Adipose tissue (tissue), 3 donors: ENCODE data around the gene LPIN2. TPM values are rescaled to one million over a fixed set of nuclear protein-coding genes. Genes with fewer than 3 reads are reported as not detected.
"Not testable (repeated sequence)": the region's sequence is repeated elsewhere in the genome, so short reads cannot be mapped to it uniquely, and the experiment has no call there.

Experiments used
- H3K27ac ChIP-seq: one replicate; pipeline ENCODE4 v1.5.1; 2013; ENCODE audit warnings: low read depth, low read length
- WGBS, 3 donors: extraction: QIAGEN DNeasy Blood & Tissue Kit; methylation state at CpG; one replicate each; pipeline ENCODE4 v1.1.7; 2013; 5-methylcytosine and 5-hydroxymethylcytosine counted together
- polyA plus RNA-seq, 3 donors: library from polyadenylated mRNA; stranded (reverse); fragments of 200-250 nt; gene quantifications; one replicate each; pipeline ENCODE4 v1.2.3, GENCODE V29; 2013
- donor health status: healthy with polysubstance abuse.
- donor health status: Bipolar disorder and iron deficiency.
- donor health status: healthy.

The LPIN2 gene, protein sequence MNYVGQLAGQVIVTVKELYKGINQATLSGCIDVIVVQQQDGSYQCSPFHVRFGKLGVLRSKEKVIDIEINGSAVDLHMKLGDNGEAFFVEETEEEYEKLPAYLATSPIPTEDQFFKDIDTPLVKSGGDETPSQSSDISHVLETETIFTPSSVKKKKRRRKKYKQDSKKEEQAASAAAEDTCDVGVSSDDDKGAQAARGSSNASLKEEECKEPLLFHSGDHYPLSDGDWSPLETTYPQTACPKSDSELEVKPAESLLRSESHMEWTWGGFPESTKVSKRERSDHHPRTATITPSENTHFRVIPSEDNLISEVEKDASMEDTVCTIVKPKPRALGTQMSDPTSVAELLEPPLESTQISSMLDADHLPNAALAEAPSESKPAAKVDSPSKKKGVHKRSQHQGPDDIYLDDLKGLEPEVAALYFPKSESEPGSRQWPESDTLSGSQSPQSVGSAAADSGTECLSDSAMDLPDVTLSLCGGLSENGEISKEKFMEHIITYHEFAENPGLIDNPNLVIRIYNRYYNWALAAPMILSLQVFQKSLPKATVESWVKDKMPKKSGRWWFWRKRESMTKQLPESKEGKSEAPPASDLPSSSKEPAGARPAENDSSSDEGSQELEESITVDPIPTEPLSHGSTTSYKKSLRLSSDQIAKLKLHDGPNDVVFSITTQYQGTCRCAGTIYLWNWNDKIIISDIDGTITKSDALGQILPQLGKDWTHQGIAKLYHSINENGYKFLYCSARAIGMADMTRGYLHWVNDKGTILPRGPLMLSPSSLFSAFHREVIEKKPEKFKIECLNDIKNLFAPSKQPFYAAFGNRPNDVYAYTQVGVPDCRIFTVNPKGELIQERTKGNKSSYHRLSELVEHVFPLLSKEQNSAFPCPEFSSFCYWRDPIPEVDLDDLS
- 10 to 100 TPM in 2 of 3 donors, 1 to 10 TPM in 1; 7.2 to 13.6 (median 11.8) TPM for polyA plus RNA-seq

DNA sequence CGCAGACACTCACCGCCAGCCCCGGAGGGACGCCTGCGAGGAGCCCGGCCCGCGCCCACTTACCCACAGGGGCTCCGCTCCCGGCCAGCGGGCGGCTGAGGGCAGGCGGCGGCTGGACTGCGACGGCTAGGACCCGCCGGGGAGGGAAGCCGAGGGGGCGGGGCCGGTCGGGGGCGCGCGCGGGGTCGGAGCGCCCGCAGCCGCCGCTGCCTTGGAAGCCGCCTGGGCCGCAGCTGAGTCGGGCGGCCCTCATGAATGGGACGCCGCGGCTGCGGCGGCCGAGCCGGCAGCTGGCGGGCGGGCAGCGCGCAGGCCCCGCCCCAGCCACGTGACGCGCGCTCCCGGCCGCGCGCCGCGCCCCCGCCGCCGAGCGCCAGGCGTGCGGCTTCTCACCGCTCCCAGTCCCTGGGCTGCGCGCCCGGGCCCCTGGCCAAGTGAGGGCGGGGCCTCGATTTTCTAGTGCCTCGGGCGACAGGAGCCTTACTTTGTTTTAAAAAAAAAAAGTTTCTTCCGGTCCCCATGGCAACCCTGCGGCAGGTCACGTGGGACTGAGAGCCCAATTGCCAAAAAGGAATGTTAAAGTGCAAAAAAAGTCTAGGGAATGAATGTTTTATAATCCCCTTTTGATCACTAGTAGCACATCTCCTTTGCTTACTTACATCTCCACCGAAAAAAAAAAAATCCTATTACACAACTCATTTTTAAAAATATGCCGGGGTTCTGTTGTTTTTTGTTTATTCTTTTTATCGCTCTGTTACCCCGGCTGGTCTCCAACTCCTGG is at the start of gene LPIN2:
LPIN2 (minus strand) TSS at position 121 of the 781 bp plus-strand sequence. CDS start 52,304 bp downstream, outside the sequence.
- WGBS, 3 donors, result 1 to 2% (median 2%) methylated on average over 45 to 78 of the region's 78 CpGs
- H3K27ac ChIP-seq, result peak within 1 kb of the TSS; percentile 84

DNA sequence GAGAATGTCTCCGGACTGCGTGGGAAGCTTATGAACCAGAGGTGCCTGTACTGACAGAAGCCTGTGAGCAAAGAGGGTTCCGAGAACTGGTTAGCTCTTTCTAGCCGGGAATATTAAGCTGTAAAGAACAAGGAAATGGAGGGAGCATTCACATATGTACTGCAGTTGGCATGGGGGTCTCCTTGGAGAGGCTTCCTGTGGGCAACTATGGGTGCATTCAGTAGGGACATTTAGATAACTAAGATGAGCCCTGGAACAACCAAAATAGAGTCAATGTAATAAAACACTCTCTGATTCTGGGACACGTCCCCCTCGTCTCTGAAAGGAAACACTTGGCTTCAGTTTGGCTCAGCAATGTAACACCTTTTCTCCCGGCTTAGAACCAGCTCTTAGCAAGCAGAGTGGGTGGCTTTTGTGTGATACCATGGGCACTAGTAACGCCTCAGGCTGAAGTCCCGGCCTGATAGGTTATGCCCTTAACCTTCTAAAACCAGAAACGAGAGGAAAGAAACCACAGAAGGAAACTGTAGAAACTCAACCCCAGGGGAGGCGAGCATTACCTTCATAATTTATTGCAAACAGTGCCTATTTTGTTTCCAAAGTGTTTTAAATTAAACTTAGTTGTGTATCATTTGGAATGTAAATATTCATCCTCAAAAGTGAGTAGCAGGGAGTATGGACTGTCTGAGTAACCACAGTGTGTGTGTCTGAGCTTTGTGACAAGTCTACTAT is 48.8 kb upstream of the LPIN2 start:
- 69 to 92% (median 72%) methylated on average over 11 of the region's 11 CpGs for WGBS, 3 donors
- no peak overlapping the region for H3K27ac ChIP-seq

GRCh38 chr18:3060667-3061580 is 48.0 kb upstream of the LPIN2 start:
- WGBS, 3 donors, result 68 to 88% (median 76%) methylated on average over 15 of the region's 15 CpGs
- no peak overlapping the region for H3K27ac ChIP-seq

- H3K27ac ChIP-seq, result no peak overlapping the region
- WGBS, 3 donors, result 45 to 69% (median 53%) methylated on average over 3 of the region's 3 CpGs
Measured at GRCh38 chr18:3059272-3059671, 46.3 kb upstream of the LPIN2 start.

DNA sequence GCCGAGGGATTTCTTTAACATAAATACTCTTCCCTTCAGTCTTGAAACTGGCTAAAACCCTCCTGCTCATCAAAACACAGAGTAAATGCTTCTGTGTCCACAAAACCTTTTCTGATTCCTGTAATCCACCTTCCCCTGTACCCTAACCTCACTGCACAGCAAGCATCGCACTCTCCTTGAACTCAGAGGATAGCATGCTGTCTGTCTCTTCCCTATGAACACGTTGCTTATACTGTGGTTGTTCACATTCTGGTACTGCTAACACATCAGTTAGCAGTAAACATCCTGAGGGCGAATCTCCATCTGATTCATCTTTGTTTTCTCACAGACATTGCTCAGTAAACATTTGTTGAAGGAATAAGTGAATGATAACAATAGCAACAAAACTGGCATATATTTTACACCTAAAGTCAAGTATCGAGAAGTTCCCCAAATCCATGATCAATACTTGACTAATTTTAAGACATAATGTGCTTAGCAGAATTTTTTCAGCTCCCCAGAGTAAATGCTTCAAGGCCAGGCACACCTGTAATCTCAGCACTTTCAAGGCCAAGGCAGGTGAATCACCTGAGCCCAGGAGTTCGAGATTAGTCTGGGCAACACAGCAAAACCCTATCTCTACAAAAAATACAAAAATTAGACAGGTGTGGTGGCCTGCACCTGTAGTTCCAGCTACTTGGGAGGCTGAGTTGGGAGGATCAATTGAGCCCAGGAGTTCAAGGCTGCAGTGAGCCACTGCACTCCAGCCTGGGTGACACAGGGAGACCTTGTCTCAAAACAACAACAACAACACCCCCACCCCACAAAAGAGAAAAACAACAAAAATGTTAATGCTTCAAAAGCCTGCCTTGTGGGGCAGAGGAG is 45.6 kb upstream of the LPIN2 start:
- no peak overlapping the region for H3K27ac ChIP-seq
- WGBS, 3 donors, result 79 to 91% (median 88%) methylated on average over 6 of the region's 6 CpGs

GRCh38 chr18:3057526-3057925 is 44.6 kb upstream of the LPIN2 start:
- 82 to 91% (median 84%) methylated on average over 4 of the region's 4 CpGs for WGBS, 3 donors
- H3K27ac ChIP-seq, result no peak overlapping the region

- H3K27ac ChIP-seq, result no peak overlapping the region
- WGBS, 3 donors, result 77 to 89% (median 82%) methylated on average over 9 of the region's 9 CpGs
Measured at GRCh38 chr18:3056311-3056710, 43.4 kb upstream of the LPIN2 start.

DNA sequence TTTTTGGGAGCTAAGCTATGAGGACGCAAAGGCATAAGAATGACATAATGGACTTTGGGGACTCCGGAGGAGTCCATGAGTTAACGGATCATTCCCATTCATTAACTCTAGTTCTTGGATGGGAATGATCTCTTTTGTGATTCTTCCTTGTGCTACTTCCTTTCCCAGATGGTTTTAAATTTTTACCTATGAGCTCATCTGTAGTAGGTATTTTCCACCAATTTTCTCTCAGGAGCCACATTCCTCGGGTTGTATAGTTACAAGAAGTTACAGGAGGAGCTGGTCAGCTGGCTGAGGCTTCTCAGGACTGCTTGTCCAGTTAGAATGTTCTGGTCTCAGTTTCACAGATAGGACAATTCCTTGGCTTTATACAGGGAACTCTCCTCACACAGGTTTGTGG is 42.9 kb upstream of the LPIN2 start:
- 54 to 77% (median 57%) methylated on average over 4 of the region's 4 CpGs for WGBS, 3 donors
- no peak overlapping the region for H3K27ac ChIP-seq

DNA sequence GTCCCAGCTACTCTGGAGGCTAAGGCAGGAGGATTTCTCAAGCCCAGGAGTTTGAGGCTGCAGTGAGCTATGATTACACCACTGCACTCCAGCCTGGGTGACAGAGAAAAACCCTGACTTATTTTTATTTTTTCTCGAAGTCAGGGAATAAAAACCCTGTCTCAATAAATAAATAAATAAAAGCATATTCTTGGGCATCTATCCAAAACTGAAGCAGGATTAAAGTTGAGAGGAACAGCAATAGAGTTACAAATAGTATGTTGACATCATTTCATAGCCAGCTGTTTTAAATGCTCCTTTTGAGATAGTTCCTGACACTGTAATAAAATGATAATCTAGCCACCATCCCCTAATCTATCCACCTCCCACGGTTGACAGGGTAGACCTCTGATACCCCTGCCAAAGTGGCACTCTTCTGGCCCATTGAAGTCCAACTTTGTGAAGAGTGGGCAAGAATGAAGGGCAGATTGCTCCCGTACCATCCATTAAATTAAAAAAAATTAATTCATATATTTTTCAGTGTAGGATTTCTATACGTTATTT is 42.3 kb upstream of the LPIN2 start:
- H3K27ac ChIP-seq, result no peak overlapping the region
- WGBS, 3 donors, result 59 to 74% (median 64%) methylated on average over 4 of the region's 4 CpGs

- 91 to 95% (median 93%) methylated on average over 3 of the region's 3 CpGs for WGBS, 3 donors
- H3K27ac ChIP-seq, result no peak overlapping the region
Measured at GRCh38 chr18:3054780-3055179, 41.8 kb upstream of the LPIN2 start.

GRCh38 chr18:3054214-3054613 is 41.3 kb upstream of the LPIN2 start:
- WGBS, 3 donors, result 96 to 98% (median 98%) methylated on average over 6 of the region's 6 CpGs
- no peak overlapping the region for H3K27ac ChIP-seq

DNA sequence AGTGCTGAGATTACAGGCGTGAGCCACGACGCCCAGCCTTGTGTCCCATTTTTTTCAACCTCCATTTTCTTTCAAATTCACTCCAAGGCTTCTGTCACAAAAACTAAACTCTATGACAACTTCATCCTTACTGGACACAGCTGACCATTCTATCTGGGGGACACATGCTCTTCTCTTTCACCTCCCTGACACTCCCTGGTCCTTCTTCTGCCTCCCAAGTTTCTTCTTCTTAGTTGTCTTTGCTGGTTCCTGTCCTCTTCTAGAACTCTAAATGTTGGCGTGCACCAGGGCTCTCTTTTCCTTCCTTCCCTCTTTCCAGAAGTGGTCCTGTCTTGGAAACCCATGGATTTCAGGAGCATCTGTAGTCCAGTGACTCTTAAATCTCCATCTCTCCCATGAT is 40.1 kb upstream of the LPIN2 start:
- no peak overlapping the region for H3K27ac ChIP-seq
- WGBS, 3 donors, result 94 to 97% (median 96%) methylated on average over 4 of the region's 4 CpGs

DNA sequence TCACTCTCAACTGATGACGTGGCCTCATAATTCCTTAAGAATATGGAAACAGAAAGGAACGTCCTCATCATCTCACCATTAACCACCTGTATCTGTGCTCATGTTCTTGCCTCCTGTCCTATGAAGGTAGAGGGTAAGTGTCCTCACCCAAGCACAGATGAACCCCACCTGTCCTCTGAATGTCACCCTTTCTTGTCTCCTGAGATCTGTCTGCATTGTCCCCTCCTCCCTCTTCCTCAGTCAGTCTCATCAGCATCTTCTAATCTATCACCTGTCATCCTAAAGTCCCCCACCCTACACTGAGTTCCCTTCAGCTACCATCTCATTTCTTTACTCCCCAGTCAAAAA is 39.4 kb upstream of the LPIN2 start:
- 21 to 41% (median 31%) methylated on average over 2 of the region's 2 CpGs for WGBS, 3 donors
- no peak overlapping the region for H3K27ac ChIP-seq

DNA sequence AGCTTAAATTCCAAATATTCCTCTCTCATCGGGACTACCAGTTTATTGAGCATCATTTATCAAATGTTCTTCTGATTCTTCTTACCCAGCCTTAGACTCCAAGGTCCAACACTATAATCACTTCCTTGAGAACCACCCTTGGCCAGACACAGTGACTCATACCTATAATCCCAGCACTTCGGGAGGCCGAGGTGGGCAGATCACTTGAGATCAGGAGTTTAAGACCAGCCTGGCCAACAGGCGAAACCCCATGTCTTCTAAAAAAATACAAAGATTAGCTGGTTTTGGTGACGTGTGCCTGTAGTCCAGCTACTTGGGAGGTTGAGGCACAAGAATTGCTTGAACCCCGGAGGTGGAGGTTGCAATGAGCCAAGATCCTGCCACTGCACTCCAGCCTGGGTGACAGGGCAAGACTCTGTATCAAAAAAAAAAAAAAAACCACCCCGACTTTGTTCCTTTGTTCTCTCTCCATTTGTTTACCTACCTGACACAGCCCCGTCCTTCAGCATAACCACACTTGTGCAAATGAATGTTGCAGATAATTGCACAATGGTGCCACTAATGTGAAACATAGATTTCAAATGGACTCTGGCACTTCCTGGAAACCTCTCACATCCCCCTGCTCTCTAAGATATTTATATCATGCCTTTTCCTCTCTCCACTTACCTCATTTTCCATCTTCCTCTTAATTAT is 38.9 kb upstream of the LPIN2 start:
- WGBS, 3 donors, result 46 to 76% (median 73%) methylated on average over 8 of the region's 8 CpGs
- H3K27ac ChIP-seq, result no peak overlapping the region

- 80 to 93% (median 82%) methylated on average over 1 to 3 of the region's 8 CpGs for WGBS, 3 donors
- H3K27ac ChIP-seq, result not testable (repeated sequence)
Measured at GRCh38 chr18:3049897-3050454, 37.0 kb upstream of the LPIN2 start.
